Bronchial epithelial cell (primary cell): ENCODE data around the gene DHDDS. TPM values are rescaled to one million over a fixed set of nuclear protein-coding genes. Genes with fewer than 3 reads are reported as not detected.
"Not testable (repeated sequence)": the region's sequence is repeated elsewhere in the genome, so short reads cannot be mapped to it uniquely, and the experiment has no call there.

Experiments used
- DNase-seq: peaks from one replicate; pipeline ENCODE4 v3.0.0-alpha.2; 2010; ENCODE audit warnings: low read depth
- FAIRE-seq: peaks from 2 replicates; lab custom pipeline; 2011; peaks lifted over from hg19 to GRCh38; lab: Jason Lieb, UNC
- H3K27me3 ChIP-seq: 2 replicates; pipeline ENCODE4 v1.5.1; 2011; ENCODE audit warnings: low read length; ENCODE audit not compliant: control insufficient read depth, insufficient read depth
- H3K36me3 ChIP-seq: 2 replicates; pipeline ENCODE4 v1.5.1; 2011; ENCODE audit warnings: low read length; ENCODE audit not compliant: control insufficient read depth, insufficient read depth
- H3K4me3 ChIP-seq: 2 replicates; pipeline ENCODE4 v1.5.1; 2011; ENCODE audit warnings: mild to moderate bottlenecking, low read depth, low read length, control low read depth
- CTCF ChIP-seq: IDR thresholded peaks from 2 replicates; pipeline ENCODE4 v1.5.1; 2011; ENCODE audit warnings: mild to moderate bottlenecking, moderate library complexity, low read length, control low read depth, inconsistent platforms; ENCODE audit not compliant: insufficient read depth, severe bottlenecking
- total RNA-seq: library from RNA; depleted of rRNA; stranded (reverse); fragments of >200 nt; gene quantifications from 2 replicates; pipeline ENCODE4 v1.2.1, GENCODE V29; 2014

The DHDDS gene
- total RNA-seq, 1 donor from 2014 or later = 55.3 TPM

GRCh38 chr1:26498894-26499293 is 66.8 kb downstream of the DHDDS start:
- FAIRE-seq (peak; percentile 40), DNase-seq (no peak)
- Histone ChIP-seq H3K27me3 (no peaks in the 10 kb centered on the region), H3K4me3 (no peak overlapping the region), H3K36me3 (no peaks in the 10 kb centered on the region)
- TF ChIP-seq CTCF = no peak

GRCh38 chr1:26500488-26501175 is 68.5 kb downstream of the DHDDS start:
- FAIRE-seq = no peak
- peak; percentile 42 for DNase-seq
- Histone ChIP-seq H3K27me3 (no peaks in the 10 kb centered on the region), H3K4me3 (peak overlapping the region; percentile 66), H3K36me3 (no peaks in the 10 kb centered on the region)
- TF ChIP-seq CTCF = no peak

- not testable (repeated sequence) for DNase-seq, H3K4me3 ChIP-seq, FAIRE-seq, H3K27me3 ChIP-seq, H3K36me3 ChIP-seq
Observed at GRCh38 chr1:26510711-26511110, 78.6 kb downstream of the DHDDS start.

GRCh38 chr1:26515836-26516235 is 83.7 kb downstream of the DHDDS start:
- FAIRE-seq, H3K4me3 ChIP-seq, H3K36me3 ChIP-seq, H3K27me3 ChIP-seq: not testable (repeated sequence)
- DNase-seq = peak; percentile 40

GRCh38 chr1:26516987-26517765 is 85.1 kb downstream of the DHDDS start:
- no peak for FAIRE-seq
- DNase-seq = no peak
- Histone ChIP-seq H3K4me3 (no peak overlapping the region), H3K27me3 (no peaks in the 10 kb centered on the region), H3K36me3 (no peaks in the 10 kb centered on the region)
- no peak for TF ChIP-seq CTCF

- no peak for TF ChIP-seq CTCF
- no peak for FAIRE-seq
Observed at GRCh38 chr1:26517766-26518049, 85.6 kb downstream of the DHDDS start.

More at GRCh38 chr1:26517766-26518049, 85.6 kb downstream of the DHDDS start:
- Histone ChIP-seq H3K27me3 (no peaks in the 10 kb centered on the region), H3K4me3 (no peak overlapping the region), H3K36me3 (no peaks in the 10 kb centered on the region)
- no peak for DNase-seq
